Liver (tissue), 9 donors: ENCODE data around the gene LEF1. TPM values are rescaled to one million over a fixed set of nuclear protein-coding genes. Genes with fewer than 3 reads are reported as not detected.

Experiments used
- DNase-seq: peaks from one replicate; pipeline ENCODE4 v3.0.0-alpha.2; 2017; ENCODE audit warnings: low spot score
- H3K27ac ChIP-seq, 2 donors: one replicate each; pipeline ENCODE4 v1.7.0; 2013; ENCODE audit warnings: inconsistent platforms in 2 of 2, low read length in 2 of 2, control low read depth in 1 of 2, low read depth in 1 of 2, mild to moderate bottlenecking in 1 of 2
- H3K27me3 ChIP-seq, 4 donors: one replicate each; pipeline versions ENCODE4 v1.6.1 to v1.7.0; 2013; ENCODE audit warnings: low read length in 3 of 4, inconsistent platforms in 1 of 4, mild to moderate bottlenecking in 1 of 4, moderate library complexity in 1 of 4; ENCODE audit not compliant: control insufficient read depth in 4 of 4, insufficient read depth in 4 of 4
- H3K36me3 ChIP-seq, 4 donors: one replicate each; pipeline versions ENCODE4 v1.6.1 to v1.7.0; 2013; ENCODE audit warnings: low read length in 3 of 4, mild to moderate bottlenecking in 3 of 4, low read depth in 1 of 4, moderate library complexity in 1 of 4; ENCODE audit not compliant: control insufficient read depth in 4 of 4, insufficient read depth in 3 of 4
- H3K4me1 ChIP-seq, 4 donors: one replicate each; pipeline versions ENCODE4 v1.6.1 to v1.7.0; 2013; ENCODE audit warnings: low read length in 3 of 4, mild to moderate bottlenecking in 3 of 4, moderate library complexity in 1 of 4; ENCODE audit not compliant: control insufficient read depth in 4 of 4, insufficient read depth in 4 of 4
- H3K4me3 ChIP-seq, 3 donors: one replicate each; pipeline versions ENCODE4 v1.6.1 to v1.7.0; 2013; ENCODE audit warnings: low read length in 3 of 3, control low read depth in 1 of 3, low read depth in 1 of 3, mild to moderate bottlenecking in 1 of 3
- H3K9ac ChIP-seq, 2 donors: one replicate each; pipeline ENCODE4 v1.7.0; 2013; ENCODE audit warnings: low read length in 2 of 2, mild to moderate bottlenecking in 2 of 2, moderate library complexity in 2 of 2, control low read depth in 1 of 2, low read depth in 1 of 2
- H3K9me3 ChIP-seq, 4 donors: one replicate each; pipeline versions ENCODE4 v1.6.1 to v1.7.0; 2013; ENCODE audit warnings: low read length in 3 of 4; ENCODE audit not compliant: control insufficient read depth in 4 of 4
- ATF3 ChIP-seq: IDR thresholded peaks from 2 replicates; pipeline ENCODE4 v1.6.1; 2016; ENCODE audit warnings: antibody characterized with exemption
- CTCF ChIP-seq: fragments of 150-350 bp; IDR thresholded peaks from 2 replicates; pipeline ENCODE4 v1.5.1; 2017; ENCODE audit warnings: improper control_type of control experiment, low read depth, low read length; ENCODE audit not compliant: missing input control
- FOXA1 ChIP-seq: IDR thresholded peaks from 2 replicates; pipeline ENCODE4 v1.6.1; 2016; ENCODE audit warnings: antibody characterized with exemption
- FOXA2 ChIP-seq: IDR thresholded peaks from 2 replicates; pipeline ENCODE4 v1.6.1; 2016; ENCODE audit warnings: antibody characterized with exemption
- GABPA ChIP-seq, 2 donors: IDR thresholded peaks in 1 of 2; conservative IDR thresholded peaks in 1 of 2; 2 replicates each; pipeline ENCODE4 v1.6.1; 2016; ENCODE audit warnings: antibody characterized with exemption in 2 of 2, mild to moderate bottlenecking in 1 of 2, moderate library complexity in 1 of 2
- HNF4A ChIP-seq, 2 donors: conservative IDR thresholded peaks; 2 replicates each; pipeline ENCODE4 v1.6.1; 2016; ENCODE audit warnings: antibody characterized with exemption in 2 of 2, mild to moderate bottlenecking in 2 of 2
- MAX ChIP-seq: IDR thresholded peaks from 2 replicates; pipeline ENCODE4 v1.6.1; 2016; ENCODE audit warnings: antibody characterized with exemption
- NR2F2 ChIP-seq: IDR thresholded peaks from 2 replicates; pipeline ENCODE4 v1.6.1; 2016; ENCODE audit warnings: antibody characterized with exemption
- RAD21 ChIP-seq, 2 donors: IDR thresholded peaks; 2 replicates each; pipeline ENCODE4 v1.6.1; 2016; ENCODE audit warnings: antibody characterized with exemption in 2 of 2, mild to moderate bottlenecking in 2 of 2
- REST ChIP-seq: IDR thresholded peaks from 2 replicates; pipeline ENCODE4 v1.6.1; 2016; ENCODE audit warnings: antibody characterized with exemption, mild to moderate bottlenecking
- SP1 ChIP-seq: IDR thresholded peaks from 2 replicates; pipeline ENCODE4 v1.6.1; 2018; ENCODE audit warnings: antibody characterized with exemption, mild to moderate bottlenecking
- YY1 ChIP-seq: IDR thresholded peaks from 2 replicates; pipeline ENCODE4 v1.6.1; 2016; ENCODE audit warnings: antibody characterized with exemption, mild to moderate bottlenecking
- ZBTB33 ChIP-seq: IDR thresholded peaks from 2 replicates; pipeline ENCODE4 v1.6.1; 2016; ENCODE audit warnings: antibody characterized with exemption
- WGBS: extraction: QIAGEN DNeasy Blood & Tissue Kit; methylation state at CpG from one replicate; pipeline ENCODE4 v1.1.7; 2013; 5-methylcytosine and 5-hydroxymethylcytosine counted together
- polyA plus RNA-seq, 2 donors: library from polyadenylated mRNA; stranded (reverse) in 1 of 2; unstranded in 1 of 2; fragments of 200-250 nt in 1 of 2; fragments of >200 nt in 1 of 2; fragmentation: Nextera tagmentation in 1 of 2; extraction: Ambion mirVana in 1 of 2; gene quantifications; one replicate each; pipeline versions ENCODE4 v1.2.1 to v1.2.3, GENCODE V29; 2013 to 2015
- total RNA-seq, 2 donors: library from RNA; depleted of rRNA; stranded (reverse); fragments of >200 nt; gene quantifications; one replicate each; pipeline ENCODE4 v1.2.3, GENCODE V29; 2014
- donor health status: healthy.
- donor health status: healthy.
- donor health status: healthy.
- donor health status: healthy.
- donor health status: healthy.

LEF1 gene
- total and polyA plus RNA-seq, 4 donors, result 0.22 to 6.4 (median 0.46) TPM

GRCh38 chr4:107999932-108000539 is 168.7 kb downstream of the LEF1 start (continued):
- TF ChIP-seq CTCF (no peak), ATF3 (peak; percentile 95), RAD21 (IDR thresholded peaks at IDR 0.05) (peak in 1 of 2 donors; percentile 24), ZBTB33 (peak; percentile 36), NR2F2 (no peak), FOXA1 (peak; percentile 9), SP1 (peak; percentile 17), HNF4A (conservative IDR thresholded peaks at IDR 0.05) (peak; percentile 43 to 62)

- DNase-seq, result no peak
- Histone ChIP-seq H3K4me3 (no peak overlapping the region), H3K9ac (no peak overlapping the region), H3K4me1 (peaks cover 0 to 59% (median 20%) of the 10 kb centered on the region in 4 donors), H3K36me3 (no peaks in the 10 kb centered on the region), H3K27ac (peak overlapping the region in 1 of 2 donors; percentile 0), H3K27me3 (no peaks in the 10 kb centered on the region), H3K9me3 (no peaks in the 10 kb centered on the region)
- TF ChIP-seq YY1 (no peak), ATF3 (no peak), REST (no peak), ZBTB33 (no peak), GABPA (IDR thresholded peaks at IDR 0.05 in 1 of 2, conservative IDR thresholded peaks at IDR 0.05 in 1 of 2) (no peak), HNF4A (conservative IDR thresholded peaks at IDR 0.05) (no peak), MAX (no peak), CTCF (no peak), RAD21 (IDR thresholded peaks at IDR 0.05) (no peak), FOXA2 (no peak)
- 97% methylated on average over 2 of the region's 2 CpGs for WGBS
These were observed 170.9 kb downstream of the LEF1 start for GRCh38 chr4:107997794-107998193.
